Measurements from ENCODE around the gene PEPD.

The PEPD gene

GRCh38 chr19:33446330-33447293, 75.0 kb downstream of the PEPD start:
- Histone ChIP-seq H3K36me3 (ENCODE audit: low read length) (no peaks in the 10 kb centered on the region), H3K4me3 (ENCODE audit: insufficient read depth, low read length, poor library complexity, severe bottlenecking) (no peak overlapping the region), H4K20me1 (ENCODE audit: low read depth, low read length) (no peaks in the 10 kb centered on the region), H3K27ac (ENCODE audit: low read depth, low read length) (no peak overlapping the region), H3K9me3 (ENCODE audit: insufficient read depth, low read length) (no peaks in the 10 kb centered on the region), H3K9ac (ENCODE audit: low read length) (no peak overlapping the region), H3K79me2 (ENCODE audit: insufficient read depth, low read length) (no peaks in the 10 kb centered on the region), H3K27me3 (ENCODE audit: low read length) (no peaks in the 10 kb centered on the region), H3K4me2 (ENCODE audit: low read depth, low read length, poor library complexity, severe bottlenecking) (no peak overlapping the region), H3K9me2 (replicated peaks; ENCODE audit: insufficient read depth, low read length) (no peaks in the 10 kb centered on the region), H3F3A (ENCODE audit: insufficient read depth) (no peaks in the 10 kb centered on the region), H2AFZ (ENCODE audit: low read depth, low read length, severe bottlenecking) (no peak overlapping the region)
- TF ChIP-seq EZH2phosphoT487 (conservative IDR thresholded peaks at IDR 0.05; ENCODE audit: low read length) (no peak), CTCF (IDR thresholded peaks at IDR 0.05; ENCODE audit: insufficient read depth, low read length, poor library complexity, severe bottlenecking) (no peak)

GRCh38 chr19:33445442-33446329, 75.9 kb downstream of the PEPD start:
- no peaks in the 10 kb centered on the region for H3K9me2 ChIP-seq (replicated peaks; ENCODE audit: insufficient read depth, low read length)
- H3K27ac ChIP-seq (ENCODE audit: low read depth, low read length), result no peak overlapping the region
- H4K20me1 ChIP-seq (ENCODE audit: low read depth, low read length), result no peaks in the 10 kb centered on the region
- no peak overlapping the region for H2AFZ ChIP-seq (ENCODE audit: low read depth, low read length, severe bottlenecking)
- H3K4me2 ChIP-seq (ENCODE audit: low read depth, low read length, poor library complexity, severe bottlenecking), result no peak overlapping the region
- H3K36me3 ChIP-seq (ENCODE audit: low read length), result no peaks in the 10 kb centered on the region
- no peaks in the 10 kb centered on the region for H3K79me2 ChIP-seq (ENCODE audit: insufficient read depth, low read length)
- no peaks in the 10 kb centered on the region for H3K27me3 ChIP-seq (ENCODE audit: low read length)
- no peaks in the 10 kb centered on the region for H3K9me3 ChIP-seq (ENCODE audit: insufficient read depth, low read length)
- no peak for TF ChIP-seq EZH2phosphoT487 (conservative IDR thresholded peaks at IDR 0.05; ENCODE audit: low read length)
- no peak for TF ChIP-seq CTCF (IDR thresholded peaks at IDR 0.05; ENCODE audit: insufficient read depth, low read length, poor library complexity, severe bottlenecking)
- H3K4me3 ChIP-seq (ENCODE audit: insufficient read depth, low read length, poor library complexity, severe bottlenecking), result no peak overlapping the region
- no peaks in the 10 kb centered on the region for H3F3A ChIP-seq (ENCODE audit: insufficient read depth)
- no peak overlapping the region for H3K9ac ChIP-seq (ENCODE audit: low read length)

- no peaks in the 10 kb centered on the region for H3K79me2 ChIP-seq (ENCODE audit: insufficient read depth, low read length)
- H3F3A ChIP-seq (ENCODE audit: insufficient read depth), result no peaks in the 10 kb centered on the region
- no peak overlapping the region for H2AFZ ChIP-seq (ENCODE audit: low read depth, low read length, severe bottlenecking)
- H3K27ac ChIP-seq (ENCODE audit: low read depth, low read length), result no peak overlapping the region
- H3K9me2 ChIP-seq (replicated peaks; ENCODE audit: insufficient read depth, low read length), result no peaks in the 10 kb centered on the region
- no peak overlapping the region for H3K4me2 ChIP-seq (ENCODE audit: low read depth, low read length, poor library complexity, severe bottlenecking)
- H3K4me3 ChIP-seq (ENCODE audit: insufficient read depth, low read length, poor library complexity, severe bottlenecking), result no peak overlapping the region
- H4K20me1 ChIP-seq (ENCODE audit: low read depth, low read length), result no peaks in the 10 kb centered on the region
- TF ChIP-seq CTCF (IDR thresholded peaks at IDR 0.05; ENCODE audit: insufficient read depth, low read length, poor library complexity, severe bottlenecking), result no peak
- no peaks in the 10 kb centered on the region for H3K36me3 ChIP-seq (ENCODE audit: low read length)
- H3K9ac ChIP-seq (ENCODE audit: low read length), result no peak overlapping the region
- H3K9me3 ChIP-seq (ENCODE audit: insufficient read depth, low read length), result no peaks in the 10 kb centered on the region
- no peaks in the 10 kb centered on the region for H3K27me3 ChIP-seq (ENCODE audit: low read length)
These were observed 76.8 kb downstream of the PEPD start for GRCh38 chr19:33444562-33445441.
